ENCODE measurements around the gene HCN4.

HCN4 gene

GRCh38 chr15:73344056-73344455 lies 24.7 kb downstream of the HCN4 start:
- no peak for DNase-seq

- DNase-seq: no peak
Measured at GRCh38 chr15:73341886-73342600, 26.7 kb downstream of the HCN4 start.

GRCh38 chr15:73340502-73341192 lies 28.1 kb downstream of the HCN4 start:
- no peak for DNase-seq

GRCh38 chr15:73338606-73339374 lies 30.0 kb downstream of the HCN4 start:
- no peak for DNase-seq

GRCh38 chr15:73338058-73338457 lies 30.7 kb downstream of the HCN4 start:
- DNase-seq: no peak

GRCh38 chr15:73337187-73337586 lies 31.6 kb downstream of the HCN4 start:
- no peak for DNase-seq

GRCh38 chr15:73336756-73337155 lies 32.0 kb downstream of the HCN4 start:
- DNase-seq: no peak

- no peak for DNase-seq
Measured at GRCh38 chr15:73335471-73335870, 33.3 kb downstream of the HCN4 start.

- no peak for DNase-seq
Measured at GRCh38 chr15:73335026-73335425, 33.7 kb downstream of the HCN4 start.

GRCh38 chr15:73334086-73334485 lies 34.7 kb downstream of the HCN4 start:
- no peak for DNase-seq

- DNase-seq: no peak
Measured at GRCh38 chr15:73333001-73333400, 35.8 kb downstream of the HCN4 start.

GRCh38 chr15:73331991-73332925 lies 36.5 kb downstream of the HCN4 start:
- no peak for DNase-seq

GRCh38 chr15:73331501-73331900 lies 37.3 kb downstream of the HCN4 start:
- no peak for DNase-seq

GRCh38 chr15:73330206-73331051 lies 38.3 kb downstream of the HCN4 start:
- DNase-seq: no peak

- no peak for DNase-seq
Measured at GRCh38 chr15:73329501-73330200, 39.1 kb downstream of the HCN4 start.

GRCh38 chr15:73328981-73329380 lies 39.8 kb downstream of the HCN4 start:
- DNase-seq: no peak

- DNase-seq: no peak
Measured at GRCh38 chr15:73328149-73328820, 40.5 kb downstream of the HCN4 start.

GRCh38 chr15:73326157-73326556 lies 42.6 kb downstream of the HCN4 start:
- DNase-seq: no peak

GRCh38 chr15:73325191-73325861 lies 43.4 kb downstream of the HCN4 start:
- DNase-seq: no peak

Measured in SW 1271 (cell line).